ENCODE data around the gene HNMT.
"Not testable (repeated sequence)": the region's sequence is repeated elsewhere in the genome, so short reads cannot be mapped to it uniquely, and the experiment has no call there.

The HNMT gene

DNA sequence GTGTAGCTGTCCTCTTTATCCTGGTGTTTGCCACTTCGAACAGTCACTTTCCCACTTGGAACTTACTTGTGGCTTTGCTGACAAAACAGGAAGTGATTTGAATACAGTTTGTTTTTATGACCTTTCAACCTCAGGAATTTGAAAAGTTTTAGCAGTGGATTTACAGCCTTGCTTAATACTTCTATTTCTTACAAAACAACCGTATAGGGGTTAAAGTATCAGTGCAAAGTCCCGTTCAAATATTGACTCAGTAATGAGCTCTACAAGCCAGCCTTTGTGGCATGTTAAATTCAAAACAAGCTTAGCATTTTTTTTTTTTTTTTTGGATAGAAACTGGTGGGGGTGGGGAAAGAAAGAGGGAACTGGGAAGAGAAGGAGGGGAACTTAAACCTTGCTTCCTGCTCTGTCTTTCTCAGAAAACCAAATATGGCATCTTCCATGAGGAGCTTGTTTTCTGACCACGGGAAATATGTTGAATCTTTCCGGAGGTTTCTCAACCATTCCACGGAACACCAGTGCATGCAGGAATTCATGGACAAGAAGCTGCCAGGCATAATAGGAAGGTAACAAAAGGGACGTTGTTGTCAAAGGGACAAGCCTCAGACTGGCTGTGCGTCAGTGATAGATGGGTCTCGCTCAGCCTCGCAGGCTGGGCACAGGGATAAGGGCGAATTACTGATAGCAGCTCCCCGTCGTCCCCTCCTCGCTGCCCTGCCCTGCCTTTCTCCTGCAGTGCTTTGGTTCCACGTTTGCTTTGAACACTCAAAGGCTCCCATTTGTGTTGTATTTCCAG lies at the start of gene HNMT:
TSS of gene HNMT (plus strand) at position 408 of the 793 bp plus-strand sequence. CDS start at position 427, 19 bp downstream.
- peak; percentile 53 for DNase-seq (ENCODE audit: low read depth)

GRCh38 chr2:137921105-137921880 lies 43.0 kb upstream of the HNMT start:
- no peak for DNase-seq (ENCODE audit: low read depth)

- not testable (repeated sequence) for DNase-seq (ENCODE audit: low read depth)
Observed at GRCh38 chr2:137922171-137922570, 42.1 kb upstream of the HNMT start.

DNA sequence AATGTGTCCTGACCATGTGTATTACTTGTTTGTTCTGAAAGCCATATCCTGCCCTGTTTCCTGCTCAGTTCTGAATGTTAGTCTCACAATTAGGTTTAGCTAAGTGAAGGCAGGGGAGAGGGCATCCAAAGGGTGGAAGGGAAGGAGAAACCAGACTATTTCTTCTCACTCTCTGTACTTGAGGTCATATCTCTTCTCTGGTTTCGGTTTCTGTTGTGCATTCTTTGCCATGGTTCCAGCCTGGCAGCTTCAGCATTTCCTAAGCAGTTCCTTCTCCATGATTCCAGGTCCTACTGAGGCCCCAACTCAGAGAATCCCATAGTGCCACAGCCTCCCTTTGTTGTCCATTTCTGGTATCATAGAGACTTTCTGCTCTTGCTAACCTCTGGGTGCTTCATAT lies 40.3 kb upstream of the HNMT start:
- peak; percentile 12 for DNase-seq (ENCODE audit: low read depth)

GRCh38 chr2:137925599-137925998 lies 38.7 kb upstream of the HNMT start:
- no peak for DNase-seq (ENCODE audit: low read depth)

DNA sequence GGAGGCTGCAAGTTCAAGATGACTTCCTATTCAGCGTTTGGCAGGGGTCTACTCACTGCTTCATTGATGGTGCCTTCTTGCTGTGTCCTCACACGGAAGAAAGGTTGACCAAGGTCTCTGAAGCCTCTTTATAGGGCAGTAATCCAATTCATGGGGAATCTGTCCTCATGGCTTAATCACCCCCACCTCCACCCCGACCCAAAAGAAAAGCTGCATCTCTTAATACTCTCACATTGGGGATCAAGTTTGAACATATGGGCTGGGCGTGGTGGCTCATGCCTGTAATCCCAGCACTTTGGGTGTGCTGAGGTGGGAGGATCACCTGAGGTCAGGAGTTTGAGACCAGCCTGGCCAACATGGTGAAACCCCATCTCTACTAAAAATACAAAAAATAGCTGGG lies 36.4 kb upstream of the HNMT start:
- DNase-seq (ENCODE audit: low read depth): no peak

DNA sequence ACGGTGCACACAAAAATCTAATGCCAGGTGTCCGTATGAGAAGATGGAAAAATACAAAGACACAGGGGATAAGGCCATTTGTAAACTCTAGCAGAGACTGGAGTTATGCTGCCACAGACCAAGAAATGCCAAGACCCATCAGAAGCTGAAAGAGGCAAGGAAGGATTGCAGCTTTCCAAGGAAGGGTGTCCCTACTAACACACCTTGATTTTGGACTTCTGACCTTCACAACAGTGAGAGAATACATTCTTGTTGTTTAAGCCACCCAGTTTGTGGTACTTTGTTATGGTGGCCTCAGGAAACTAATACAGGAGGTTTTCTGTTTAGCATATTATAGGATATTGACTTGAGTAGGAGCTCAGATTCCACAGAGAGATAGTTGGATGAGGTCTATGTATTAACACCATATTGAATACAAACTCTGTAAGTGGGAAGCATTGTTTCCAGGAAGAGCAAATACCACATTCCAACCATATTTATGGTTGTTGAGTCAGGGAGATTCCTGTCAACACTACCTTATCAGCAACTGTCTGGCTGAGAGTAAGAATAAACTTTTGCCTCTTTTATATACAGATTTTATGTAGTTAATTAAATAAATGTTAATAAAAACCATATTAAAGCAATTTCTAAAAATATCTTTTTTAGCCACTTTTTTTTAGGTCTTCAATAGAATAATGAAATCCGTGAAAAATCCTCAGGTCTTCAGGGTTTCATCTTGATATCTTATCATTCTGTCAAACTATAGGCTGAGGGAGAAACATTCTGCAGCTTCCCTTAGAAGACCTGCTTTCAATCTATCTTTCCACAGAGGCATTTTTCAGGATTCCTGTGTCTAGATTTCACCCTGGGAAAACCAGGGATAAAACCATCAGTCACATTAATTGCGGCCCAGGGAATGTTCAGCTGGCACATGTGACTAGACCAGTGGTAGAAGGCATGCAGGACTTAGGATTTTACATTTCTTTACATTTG lies 35.4 kb upstream of the HNMT start:
- no peak for DNase-seq (ENCODE audit: low read depth)

DNA sequence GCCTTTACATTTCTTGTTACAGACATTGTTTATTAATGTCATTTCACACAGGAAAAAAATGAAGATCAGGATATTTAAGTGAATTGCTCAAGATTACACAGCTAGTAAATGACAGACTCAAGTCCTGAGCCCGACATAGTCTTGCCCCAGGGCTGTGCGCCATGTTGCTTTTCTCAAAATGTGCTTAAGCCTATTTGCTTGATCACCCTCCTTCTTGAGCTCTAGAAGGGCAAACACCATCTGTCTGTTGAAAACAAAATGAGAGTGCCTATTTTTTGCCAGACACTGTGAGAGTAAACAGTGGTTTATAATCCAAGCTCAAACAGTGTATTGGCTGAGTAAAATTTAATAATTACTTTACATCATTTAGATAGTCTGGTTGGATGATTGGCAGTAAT lies 34.8 kb upstream of the HNMT start:
- DNase-seq (ENCODE audit: low read depth): no peak

GRCh38 chr2:137930146-137930545 lies 34.1 kb upstream of the HNMT start:
- DNase-seq (ENCODE audit: low read depth): no peak

GRCh38 chr2:137935591-137935990 lies 28.7 kb upstream of the HNMT start:
- no peak for DNase-seq (ENCODE audit: low read depth)

GRCh38 chr2:137937246-137937645 lies 27.0 kb upstream of the HNMT start:
- no peak for DNase-seq (ENCODE audit: low read depth)

DNA sequence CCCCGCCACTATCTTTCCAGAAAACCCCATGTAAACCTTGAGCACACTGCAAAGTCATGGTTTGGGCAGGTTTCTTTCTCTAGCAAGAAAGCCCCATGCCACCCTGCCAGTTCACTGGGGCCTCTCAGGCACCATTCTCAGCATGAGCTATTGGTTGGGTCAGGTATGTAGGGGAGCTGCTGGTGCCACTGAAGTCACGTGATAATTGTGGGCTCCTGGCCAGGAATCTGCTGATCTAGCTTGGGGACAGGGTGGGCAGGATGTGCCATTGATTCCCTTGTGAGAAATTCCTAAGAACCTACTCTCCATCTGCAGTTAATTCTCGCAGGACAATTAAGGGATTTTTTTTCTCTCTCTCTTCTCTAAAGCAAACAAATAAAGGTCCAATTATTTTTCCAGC lies 26.5 kb upstream of the HNMT start:
- no peak for DNase-seq (ENCODE audit: low read depth)

- peak; percentile 65 for DNase-seq (ENCODE audit: low read depth)
Observed at GRCh38 chr2:137938204-137938603, 26.1 kb upstream of the HNMT start.

DNA sequence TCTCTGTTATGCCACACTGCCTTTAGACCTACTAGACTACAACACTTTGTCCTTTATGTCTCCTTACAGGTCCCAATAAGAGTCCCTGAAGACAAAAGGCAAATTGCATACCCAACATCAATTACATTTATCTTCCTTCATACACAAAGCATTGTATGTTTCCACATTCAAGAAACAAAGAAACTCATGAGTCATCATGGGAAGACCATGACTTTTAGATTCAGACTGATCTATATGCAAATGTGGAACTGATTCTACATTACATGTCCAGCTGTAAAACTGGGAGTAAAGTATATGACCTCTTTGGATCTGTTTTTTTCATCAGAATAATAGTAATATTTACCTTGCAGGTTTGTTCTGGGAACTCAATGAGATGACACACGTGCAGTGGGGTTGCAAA lies 25.2 kb upstream of the HNMT start:
- no peak for DNase-seq (ENCODE audit: low read depth)

DNA sequence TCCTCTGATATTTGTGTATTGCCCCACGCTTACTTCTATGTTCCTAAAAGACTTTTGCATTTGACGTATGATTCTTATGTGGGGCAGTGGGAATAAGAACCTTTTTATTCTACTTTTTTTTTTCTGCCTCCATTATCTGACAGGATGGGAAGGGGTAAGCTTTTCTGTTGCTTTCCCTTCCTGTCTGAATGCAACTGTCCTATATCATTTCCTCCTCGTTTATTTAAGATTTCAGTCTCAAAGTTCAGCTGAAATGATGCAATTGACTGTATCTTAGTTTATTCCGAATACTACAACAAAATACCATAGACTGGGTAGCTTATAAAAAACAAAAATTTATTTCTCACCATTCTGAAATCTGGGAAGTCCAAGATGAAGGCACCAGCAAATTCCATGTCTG lies 24.1 kb upstream of the HNMT start:
- no peak for DNase-seq (ENCODE audit: low read depth)

GRCh38 chr2:137942037-137942832 lies 22.0 kb upstream of the HNMT start:
- DNase-seq (ENCODE audit: low read depth): no peak

- DNase-seq (ENCODE audit: low read depth): no peak
Observed at GRCh38 chr2:137942833-137943677, 21.2 kb upstream of the HNMT start.

DNA sequence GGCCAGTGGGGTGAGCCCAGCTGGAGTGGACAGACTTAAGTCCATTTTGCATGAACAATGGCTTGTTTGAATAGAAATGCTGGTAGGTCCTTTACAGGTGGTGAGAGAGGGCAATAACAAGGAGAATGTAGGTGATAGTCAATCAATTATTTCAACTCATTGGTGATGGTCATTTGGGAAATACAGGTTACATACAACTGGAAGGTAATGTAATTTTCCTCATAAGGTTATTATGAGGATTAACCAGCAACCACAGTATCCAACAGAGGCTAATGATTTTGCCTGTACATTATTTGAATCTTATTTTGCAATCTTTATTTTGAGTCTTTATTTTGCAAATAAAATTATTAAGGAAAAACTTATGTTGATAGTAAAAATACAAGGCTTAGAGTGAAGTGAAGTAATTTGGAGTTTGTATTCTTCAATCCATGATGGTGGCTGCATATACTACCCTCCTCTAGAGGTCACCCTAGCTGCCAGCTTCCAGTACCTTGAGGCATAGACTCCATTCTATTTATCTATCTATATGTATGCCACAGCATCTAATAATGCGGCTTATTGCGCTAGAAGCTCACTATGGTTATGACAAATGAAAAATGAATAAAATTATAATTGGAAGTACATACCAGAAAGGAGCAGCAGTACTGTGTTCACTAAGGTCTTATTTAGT lies 20.5 kb upstream of the HNMT start:
- no peak for DNase-seq (ENCODE audit: low read depth)

DNA sequence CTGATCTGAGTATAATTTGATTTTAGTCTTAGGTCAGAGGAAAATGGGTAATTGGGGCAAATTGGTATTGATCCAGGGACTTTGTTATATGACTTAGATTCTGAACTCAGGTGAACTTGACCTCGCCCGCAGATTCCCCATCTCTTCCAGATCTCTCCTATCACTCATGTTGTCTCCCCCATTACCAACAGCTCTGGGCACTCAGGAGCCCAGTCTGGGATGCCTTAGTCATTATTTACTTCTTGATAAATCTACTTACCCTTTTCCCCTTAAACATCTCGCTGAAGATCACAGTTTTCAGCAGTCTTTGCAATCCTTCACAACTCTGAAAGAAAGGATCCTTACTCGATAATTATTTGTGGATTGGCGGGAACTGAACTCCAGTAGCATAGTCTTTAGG lies 19.6 kb upstream of the HNMT start:
- DNase-seq (ENCODE audit: low read depth): no peak

DNA sequence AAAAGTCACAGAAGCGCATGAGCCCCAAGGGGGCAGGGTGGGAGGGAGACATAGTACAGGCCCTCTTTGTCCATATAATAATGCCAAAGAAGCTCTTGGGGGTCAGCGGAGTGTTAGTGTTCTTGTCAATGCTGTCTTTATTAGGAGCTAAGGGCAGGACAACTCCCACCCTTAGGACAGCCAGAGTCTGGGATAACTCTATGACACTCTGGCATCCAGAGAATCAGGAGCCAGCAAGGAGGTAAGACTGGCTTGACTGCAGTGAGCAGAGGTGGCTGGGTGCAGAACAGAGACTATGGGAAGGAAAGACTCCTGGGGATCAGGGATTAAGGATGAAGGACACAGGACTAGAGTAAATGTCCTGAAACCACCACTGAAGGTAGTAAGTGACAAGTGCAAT lies 19.0 kb upstream of the HNMT start:
- DNase-seq (ENCODE audit: low read depth): no peak
